HEK293T (cell line): ENCODE data around the gene KCTD4.
"Not testable (repeated sequence)": the region's sequence is repeated elsewhere in the genome, so short reads cannot be mapped to it uniquely, and the experiment has no call there.

Source experiments
- FOXM1 ChIP-seq: fragments of 450-650 bp; IDR thresholded peaks from 2 replicates; pipeline ENCODE4 v1.6.1; 2017; ENCODE audit warnings: mild to moderate bottlenecking, borderline replicate concordance
- L3MBTL2 ChIP-seq: fragments of 450-650 bp; conservative IDR thresholded peaks from 2 replicates; pipeline ENCODE4 v1.6.1; 2016; ENCODE audit warnings: mild to moderate bottlenecking
- SP1 ChIP-seq: fragments of 450-650 bp; IDR thresholded peaks from 2 replicates; pipeline ENCODE4 v1.6.1; 2017
- TARDBP ChIP-seq: fragments of 450-650 bp; IDR thresholded peaks from 2 replicates; pipeline ENCODE4 v1.6.1; 2016

GRCh38 chr13:45189511-45189910, 11.3 kb downstream of the KCTD4 start:
- not testable (repeated sequence) for TF ChIP-seq SP1, L3MBTL2, TARDBP, FOXM1
